HG03432 (cell line): Measurements from ENCODE around the gene KIAA0513.
A peak's percentile ranks its signal among the peaks of the same experiment; 100 is the strongest.
"Not testable (repeated sequence)": the region's sequence is repeated elsewhere in the genome, so short reads cannot be mapped to it uniquely, and the experiment has no call there.

Source experiments
- ATAC-seq: cut with Tn5 transposase; IDR thresholded peaks from one replicate; pipeline ENCODE4 v1.9.1; 2021; ENCODE audit warnings: mild to moderate bottlenecking, moderate library complexity; ENCODE audit not compliant: unreplicated experiment

Gene KIAA0513

GRCh38 chr16:85105475-85105874 lies 77.9 kb downstream of the KIAA0513 start:
- no peak for ATAC-seq

GRCh38 chr16:85107083-85107482 lies 79.5 kb downstream of the KIAA0513 start:
- no peak for ATAC-seq

- no peak for ATAC-seq
Measured at GRCh38 chr16:85107532-85107931, 79.9 kb downstream of the KIAA0513 start.

GRCh38 chr16:85110105-85110504 lies 82.5 kb downstream of the KIAA0513 start:
- ATAC-seq = no peak

- no peak for ATAC-seq
Measured at GRCh38 chr16:85111184-85111583, 83.6 kb downstream of the KIAA0513 start.

GRCh38 chr16:85112364-85112763 lies 84.8 kb downstream of the KIAA0513 start, which contains the start of gene CIBAR2:
CIBAR2 (minus strand) TSS chr16:85112472; CDS start chr16:85112352, 120 bp downstream.
- no peak for ATAC-seq

GRCh38 chr16:85113168-85113733 lies 85.7 kb downstream of the KIAA0513 start:
- ATAC-seq = no peak

GRCh38 chr16:85113913-85114312 lies 86.3 kb downstream of the KIAA0513 start:
- ATAC-seq = no peak

GRCh38 chr16:85114909-85115567 lies 87.4 kb downstream of the KIAA0513 start:
- ATAC-seq = peak; percentile 63

- no peak for ATAC-seq
Measured at GRCh38 chr16:85117418-85117817, 89.8 kb downstream of the KIAA0513 start.

- no peak for ATAC-seq
Measured at GRCh38 chr16:85120006-85120340, 92.4 kb downstream of the KIAA0513 start.

GRCh38 chr16:85123441-85123840 lies 95.8 kb downstream of the KIAA0513 start:
- ATAC-seq = not testable (repeated sequence)

- ATAC-seq = no peak
Measured at GRCh38 chr16:85123891-85124635, 96.5 kb downstream of the KIAA0513 start.

GRCh38 chr16:85124636-85125346 lies 97.2 kb downstream of the KIAA0513 start:
- ATAC-seq = no peak

GRCh38 chr16:85125570-85126393 lies 98.2 kb downstream of the KIAA0513 start:
- no peak for ATAC-seq

GRCh38 chr16:85126394-85126704 lies 98.8 kb downstream of the KIAA0513 start:
- ATAC-seq = no peak

- no peak for ATAC-seq
Measured at GRCh38 chr16:85126705-85127378, 99.2 kb downstream of the KIAA0513 start.

- no peak for ATAC-seq
Measured at GRCh38 chr16:85127379-85127723, 99.8 kb downstream of the KIAA0513 start.

GRCh38 chr16:85128079-85128837 lies 100.7 kb downstream of the KIAA0513 start:
- ATAC-seq = no peak
